ENCODE measurements around the gene IMMT.

- TF ChIP-seq CTCF (conservative IDR thresholded peaks at IDR 0.05; ENCODE audit: low read depth, low read length), result no peak
- TF ChIP-seq EZH2 (IDR thresholded peaks at IDR 0.05; ENCODE audit: borderline replicate concordance, low read depth, low read length, poor library complexity, severe bottlenecking), result no peak
These were observed 19.4 kb downstream of the IMMT start for GRCh38 chr2:86175828-86176227.

All from A673 (cell line).